ENCODE results near the gene TTLL13.

DNA sequence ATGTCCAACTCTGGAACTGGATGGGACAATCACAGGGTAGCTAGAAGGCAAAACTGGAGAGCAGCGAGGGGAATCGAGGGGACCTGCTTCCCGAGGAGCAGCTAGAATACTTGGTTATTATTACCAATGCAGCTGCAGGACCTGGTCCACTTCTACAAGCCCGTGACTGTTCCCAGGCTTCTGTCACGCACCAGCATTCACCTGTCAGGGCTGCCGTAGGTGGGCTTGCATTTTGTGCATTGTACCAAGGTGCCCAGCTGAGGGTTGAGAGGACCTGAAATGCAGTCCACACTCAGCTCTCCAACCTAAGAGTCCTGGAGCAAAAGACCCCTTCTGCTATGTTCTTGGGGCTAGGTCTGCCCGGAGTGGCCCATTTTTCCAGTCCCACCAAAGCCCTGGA lies 45.9 kb upstream of the TTLL13 start:
- TF ChIP-seq, protein P1, sequence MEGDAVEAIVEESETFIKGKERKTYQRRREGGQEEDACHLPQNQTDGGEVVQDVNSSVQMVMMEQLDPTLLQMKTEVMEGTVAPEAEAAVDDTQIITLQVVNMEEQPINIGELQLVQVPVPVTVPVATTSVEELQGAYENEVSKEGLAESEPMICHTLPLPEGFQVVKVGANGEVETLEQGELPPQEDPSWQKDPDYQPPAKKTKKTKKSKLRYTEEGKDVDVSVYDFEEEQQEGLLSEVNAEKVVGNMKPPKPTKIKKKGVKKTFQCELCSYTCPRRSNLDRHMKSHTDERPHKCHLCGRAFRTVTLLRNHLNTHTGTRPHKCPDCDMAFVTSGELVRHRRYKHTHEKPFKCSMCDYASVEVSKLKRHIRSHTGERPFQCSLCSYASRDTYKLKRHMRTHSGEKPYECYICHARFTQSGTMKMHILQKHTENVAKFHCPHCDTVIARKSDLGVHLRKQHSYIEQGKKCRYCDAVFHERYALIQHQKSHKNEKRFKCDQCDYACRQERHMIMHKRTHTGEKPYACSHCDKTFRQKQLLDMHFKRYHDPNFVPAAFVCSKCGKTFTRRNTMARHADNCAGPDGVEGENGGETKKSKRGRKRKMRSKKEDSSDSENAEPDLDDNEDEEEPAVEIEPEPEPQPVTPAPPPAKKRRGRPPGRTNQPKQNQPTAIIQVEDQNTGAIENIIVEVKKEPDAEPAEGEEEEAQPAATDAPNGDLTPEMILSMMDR (IDR thresholded peaks at IDR 0.05), result no peak
- no peak for TF ChIP-seq POLR2A (IDR thresholded peaks at IDR 0.05)
- no peak for TF ChIP-seq EP300 (IDR thresholded peaks at IDR 0.05)
